HUES6 (cell line): Measurements from ENCODE around the gene ROBO1.
"Not testable (repeated sequence)": the region's sequence is repeated elsewhere in the genome, so short reads cannot be mapped to it uniquely, and the experiment has no call there.

ENCODE experiments used
- H3K27ac ChIP-seq: 2 replicates; pipeline ENCODE4 v1.7.0; 2013; ENCODE audit warnings: low read depth, mild to moderate bottlenecking, low read length, inconsistent platforms
- H3K27me3 ChIP-seq: 2 replicates; pipeline ENCODE4 v1.6.1; 2013; ENCODE audit warnings: low read length; ENCODE audit not compliant: control insufficient read depth, insufficient read depth
- H3K36me3 ChIP-seq: 2 replicates; pipeline ENCODE4 v1.6.1; 2013; ENCODE audit warnings: low read length; ENCODE audit not compliant: control insufficient read depth, insufficient read depth
- H3K4me1 ChIP-seq: 2 replicates; pipeline ENCODE4 v1.6.1; 2013; ENCODE audit warnings: low read length; ENCODE audit not compliant: control insufficient read depth, insufficient read depth
- H3K4me3 ChIP-seq: 2 replicates; pipeline ENCODE4 v1.5.1; 2013; ENCODE audit warnings: low read depth, low read length
- H3K9ac ChIP-seq: one replicate; pipeline ENCODE4 v1.6.1; 2013; ENCODE audit warnings: mild to moderate bottlenecking, low read length
- H3K9me3 ChIP-seq: 2 replicates; pipeline ENCODE4 v1.6.1; 2013; ENCODE audit warnings: low read depth, low read length; ENCODE audit not compliant: control insufficient read depth, insufficient read depth

ROBO1 gene

GRCh38 chr3:78754066-78754743, 1013.6 kb downstream of the ROBO1 start:
- Histone ChIP-seq H3K9ac (no peak overlapping the region), H3K27ac (no peak overlapping the region), H3K27me3 (no peaks in the 10 kb centered on the region), H3K4me1 (peaks cover 4% of the 10 kb centered on the region; the same call in 1 of the 2 replicates), H3K36me3 (no peaks in the 10 kb centered on the region), H3K9me3 (no peaks in the 10 kb centered on the region), H3K4me3 (no peak overlapping the region)

- no peak overlapping the region for H3K4me3 ChIP-seq
- H3K36me3 ChIP-seq: no peaks in the 10 kb centered on the region
- H3K9me3 ChIP-seq: no peaks in the 10 kb centered on the region
- no peak overlapping the region for H3K9ac ChIP-seq
- peaks cover 4% of the 10 kb centered on the region; the same call in 1 of the 2 replicates for H3K4me1 ChIP-seq
- H3K27me3 ChIP-seq: no peaks in the 10 kb centered on the region
- H3K27ac ChIP-seq: no peak overlapping the region
These were observed 1016.5 kb downstream of the ROBO1 start for GRCh38 chr3:78751266-78751665.

- not testable (repeated sequence) for H3K27me3 ChIP-seq, H3K9me3 ChIP-seq, H3K27ac ChIP-seq, H3K4me1 ChIP-seq, H3K9ac ChIP-seq, H3K36me3 ChIP-seq, H3K4me3 ChIP-seq
These were observed 1017.5 kb downstream of the ROBO1 start for GRCh38 chr3:78750291-78750690.

GRCh38 chr3:78749056-78749455, 1018.7 kb downstream of the ROBO1 start:
- Histone ChIP-seq H3K9ac (no peak overlapping the region), H3K4me3 (no peak overlapping the region), H3K27ac (no peak overlapping the region), H3K9me3 (no peaks in the 10 kb centered on the region), H3K27me3 (no peaks in the 10 kb centered on the region), H3K4me1 (no peaks in the 10 kb centered on the region; the same call in 1 of the 2 replicates), H3K36me3 (no peaks in the 10 kb centered on the region)

- Histone ChIP-seq H3K27me3 (no peaks in the 10 kb centered on the region), H3K4me1 (no peaks in the 10 kb centered on the region), H3K36me3 (no peaks in the 10 kb centered on the region), H3K9me3 (no peaks in the 10 kb centered on the region), H3K27ac (no peak overlapping the region), H3K9ac (no peak overlapping the region), H3K4me3 (no peak overlapping the region)
These were observed 1022.0 kb downstream of the ROBO1 start for GRCh38 chr3:78745847-78746246.

- no peak overlapping the region for H3K4me3 ChIP-seq
- H3K9ac ChIP-seq: no peak overlapping the region
- H3K27me3 ChIP-seq: no peaks in the 10 kb centered on the region
- no peak overlapping the region for H3K27ac ChIP-seq
- H3K9me3 ChIP-seq: no peaks in the 10 kb centered on the region
- H3K36me3 ChIP-seq: no peaks in the 10 kb centered on the region
- H3K4me1 ChIP-seq: peaks cover 5% of the 10 kb centered on the region
These were observed 1025.3 kb downstream of the ROBO1 start for GRCh38 chr3:78742491-78742890.

- H3K27me3 ChIP-seq: no peaks in the 10 kb centered on the region
- H3K9ac ChIP-seq: no peak overlapping the region
- H3K9me3 ChIP-seq: no peaks in the 10 kb centered on the region
- H3K36me3 ChIP-seq: no peaks in the 10 kb centered on the region
- no peak overlapping the region for H3K4me3 ChIP-seq
- H3K4me1 ChIP-seq: peaks cover 5% of the 10 kb centered on the region
- no peak overlapping the region for H3K27ac ChIP-seq
These were observed 1025.8 kb downstream of the ROBO1 start for GRCh38 chr3:78742041-78742440.

GRCh38 chr3:78741066-78741645, 1026.6 kb downstream of the ROBO1 start:
- Histone ChIP-seq H3K36me3 (no peaks in the 10 kb centered on the region), H3K27ac (no peak overlapping the region), H3K9ac (no peak overlapping the region), H3K27me3 (no peaks in the 10 kb centered on the region), H3K4me3 (no peak overlapping the region), H3K9me3 (no peaks in the 10 kb centered on the region), H3K4me1 (peaks cover 8% of the 10 kb centered on the region)

GRCh38 chr3:78738833-78739232, 1029.0 kb downstream of the ROBO1 start:
- Histone ChIP-seq H3K9ac (no peak overlapping the region), H3K36me3 (no peaks in the 10 kb centered on the region), H3K27ac (no peak overlapping the region), H3K27me3 (no peaks in the 10 kb centered on the region), H3K4me3 (no peak overlapping the region), H3K9me3 (no peaks in the 10 kb centered on the region), H3K4me1 (peaks cover 13% of the 10 kb centered on the region)

GRCh38 chr3:78737988-78738387, 1029.8 kb downstream of the ROBO1 start:
- Histone ChIP-seq H3K9me3 (no peaks in the 10 kb centered on the region), H3K36me3 (no peaks in the 10 kb centered on the region), H3K4me1 (peaks cover 13% of the 10 kb centered on the region), H3K4me3 (no peak overlapping the region), H3K9ac (no peak overlapping the region), H3K27me3 (no peaks in the 10 kb centered on the region), H3K27ac (no peak overlapping the region)

- Histone ChIP-seq H3K27me3 (no peaks in the 10 kb centered on the region), H3K9ac (no peak overlapping the region), H3K36me3 (no peaks in the 10 kb centered on the region), H3K4me3 (no peak overlapping the region), H3K27ac (no peak overlapping the region), H3K4me1 (peaks cover 13% of the 10 kb centered on the region), H3K9me3 (no peaks in the 10 kb centered on the region)
These were observed 1030.9 kb downstream of the ROBO1 start for GRCh38 chr3:78736863-78737262.
